HL-60/S4 treated with retinoic acid at 250 ng/mL for 4 days and 3 days (cell line): ENCODE measurements around the gene CD300A.

Experiments
- in situ Hi-C: fragments of 300-500 bp; cut with MboI; formaldehyde crosslinking; loops from 2 replicates; pipeline ENCODE4 v1.7.0; 2022; ENCODE audit warnings: low sequenced_read_pairs

The CD300A gene

GRCh38 chr17:74439691-74440567, 26.5 kb upstream of the CD300A start:
- in situ Hi-C loops, result no loop called here

GRCh38 chr17:74441537-74441936, 24.9 kb upstream of the CD300A start:
- in situ Hi-C loops, result no loop called here

GRCh38 chr17:74442291-74442669, 24.2 kb upstream of the CD300A start:
- in situ Hi-C loops, result no loop called here

GRCh38 chr17:74442670-74443515, 23.5 kb upstream of the CD300A start:
- in situ Hi-C loops, result no loop called here

- in situ Hi-C loops, result no loop called here
These were observed 22.7 kb upstream of the CD300A start for GRCh38 chr17:74443516-74444296.

GRCh38 chr17:74444406-74444805, 22.0 kb upstream of the CD300A start:
- in situ Hi-C loops, result no loop called here

- in situ Hi-C loops, result no loop called here
These were observed 21.3 kb upstream of the CD300A start for GRCh38 chr17:74445158-74445557.

GRCh38 chr17:74446551-74447500, 19.6 kb upstream of the CD300A start:
- in situ Hi-C loops, result no loop called here

- in situ Hi-C loops, result no loop called here
These were observed 18.7 kb upstream of the CD300A start for GRCh38 chr17:74447628-74448159.

GRCh38 chr17:74448756-74449155, 17.7 kb upstream of the CD300A start:
- in situ Hi-C loops, result no loop called here

- in situ Hi-C loops, result no loop called here
These were observed 17.1 kb upstream of the CD300A start for GRCh38 chr17:74449306-74449705.

- in situ Hi-C loops, result no loop called here
These were observed 16.7 kb upstream of the CD300A start for GRCh38 chr17:74449773-74450172.

GRCh38 chr17:74450231-74450630, 16.2 kb upstream of the CD300A start:
- in situ Hi-C loops, result no loop called here

GRCh38 chr17:74450925-74451403, 15.5 kb upstream of the CD300A start:
- in situ Hi-C loops, result no loop called here

- in situ Hi-C loops, result no loop called here
These were observed 14.9 kb upstream of the CD300A start for GRCh38 chr17:74451557-74451956.

- in situ Hi-C loops, result no loop called here
These were observed 14.2 kb upstream of the CD300A start for GRCh38 chr17:74452033-74452840.

- in situ Hi-C loops, result no loop called here
These were observed 13.4 kb upstream of the CD300A start for GRCh38 chr17:74452841-74453661.

GRCh38 chr17:74453665-74454196, 12.7 kb upstream of the CD300A start:
- in situ Hi-C loops, result no loop called here
